ENCODE data around the gene JAG2. TPM values are rescaled to one million over a fixed set of nuclear protein-coding genes. Genes with fewer than 3 reads are reported as not detected.

JAG2 gene
- total RNA-seq (2021; ENCODE audit: unreplicated experiment) (43.7 TPM), Bru-seq, nascent RNA (percentile 46 among the genes with signal in this experiment), BruChase-seq, experiment 1, labeled RNA remaining after a 2-hour chase (percentile 64 among the genes with signal in this experiment), BruChase-seq, experiment 2, labeled RNA remaining after a 6-hour chase (percentile 77 among the genes with signal in this experiment)
- 62.1 TPM for polyA plus RNA-seq (2012; ENCODE audit: insufficient read length)
- long read RNA-seq, full-length matches to known transcripts = 21 of 156 reads
- long read RNA-seq, partial matches to known transcripts = 100 of 156 reads
- long read RNA-seq, other reads (novel, unspliced or antisense) = 35 of 156 reads

GRCh38 chr14:105168496-105168978 is at the start of gene JAG2:
Gene JAG2, minus strand, starts transcription at chr14:105168776. Its CDS starts 356 bp downstream, at chr14:105168420.
- peak within 1 kb of the TSS; percentile 24 to 42 for H3K4me3 ChIP-seq (ENCODE audit: low read depth in 2 of 2, low read length in 2 of 2)
- H3K36me3 ChIP-seq (ENCODE audit: control insufficient read depth, insufficient read depth, low read length) = no peaks in the 10 kb centered on the region
- H3K27ac ChIP-seq (ENCODE audit: low read length) = no peak within 1 kb of the TSS
- peaks cover 40% of the 10 kb centered on the region for H3K4me1 ChIP-seq (ENCODE audit: control insufficient read depth, insufficient read depth, low read length)
- ATAC-seq (peak; percentile 64), DNase-seq (ENCODE audit: low read depth, low spot score) (no peak)
- H3K9me3 ChIP-seq (ENCODE audit: control insufficient read depth, insufficient read depth, low read depth, low read length) = no peaks in the 10 kb centered on the region
- intact Hi-C loops (cut with micrococcal nuclease; ENCODE audit: unreplicated experiment) = loop anchor here (10.0 kb wide), 1 partner anchor 74 kb away; no protein-coding TSS in a partner anchor
- no peak for TF ChIP-seq SIN3A (IDR thresholded peaks at IDR 0.05; ENCODE audit: borderline replicate concordance, insufficient read depth, low read depth, low read length)
- TF ChIP-seq TCF7L2 (IDR thresholded peaks at IDR 0.05; ENCODE audit: low read depth, low read length) = no peak
- no peak for TF ChIP-seq POLR2AphosphoS5 (IDR thresholded peaks at IDR 0.05; ENCODE audit: low read depth, low read length)
- no peak for TF ChIP-seq REST (IDR thresholded peaks at IDR 0.05; ENCODE audit: insufficient read depth in 1 of 2, low read depth in 2 of 2, low read length in 1 of 2)
- TF ChIP-seq CTCF (IDR thresholded peaks at IDR 0.05) = no peak
- no peaks in the 10 kb centered on the region for H3K27me3 ChIP-seq (ENCODE audit: control insufficient read depth, insufficient read depth, low read length)
- BruUV-seq (replicated peaks) = no TSS peak
- CTCF ChIA-PET = no interaction called here
- POLR2A ChIA-PET = no interaction called here
- in situ Hi-C loops (cut with HindIII; ENCODE audit: low pct_unique_long_range_greater_than_20kb, low sequenced_read_pairs) = no loop called here

DNA sequence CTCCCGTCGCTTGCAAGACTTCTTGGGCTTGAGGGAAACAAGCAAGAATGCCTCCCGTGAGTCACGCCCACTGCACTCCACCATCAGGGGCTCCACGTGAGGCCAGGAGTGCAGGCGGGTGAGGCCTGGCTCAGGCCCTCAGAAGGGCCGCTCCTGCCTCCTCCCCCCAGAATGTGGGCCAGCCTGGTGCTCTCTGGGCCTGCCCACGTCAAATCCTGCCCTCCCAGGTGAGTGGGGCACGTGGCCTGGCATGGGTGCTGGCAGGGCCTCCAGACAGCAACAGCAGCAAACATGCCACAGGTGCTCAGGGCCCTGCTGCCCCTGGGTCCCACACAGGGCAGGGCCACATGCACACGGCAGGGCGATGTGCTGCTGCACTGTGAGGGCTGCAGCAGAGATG is 49.2 kb upstream of the JAG2 start:
- ChIA-PET CTCF (no interaction called here), POLR2A (no interaction called here)
- no peak overlapping the region for H3K4me3 ChIP-seq (ENCODE audit: low read depth in 2 of 2, low read length in 2 of 2)
- no peak for DNase-seq (ENCODE audit: low read depth, low spot score)
- no peaks in the 10 kb centered on the region for H3K9me3 ChIP-seq (ENCODE audit: control insufficient read depth, insufficient read depth, low read depth, low read length)
- TF ChIP-seq CTCF (IDR thresholded peaks at IDR 0.05) = no peak
- no peak for TF ChIP-seq POLR2AphosphoS5 (IDR thresholded peaks at IDR 0.05; ENCODE audit: low read depth, low read length)
- no peak for TF ChIP-seq TCF7L2 (IDR thresholded peaks at IDR 0.05; ENCODE audit: low read depth, low read length)
- no peak for TF ChIP-seq SIN3A (IDR thresholded peaks at IDR 0.05; ENCODE audit: borderline replicate concordance, insufficient read depth, low read depth, low read length)
- TF ChIP-seq REST (IDR thresholded peaks at IDR 0.05; ENCODE audit: insufficient read depth in 1 of 2, low read depth in 2 of 2, low read length in 1 of 2) = no peak
- no peaks in the 10 kb centered on the region for H3K27me3 ChIP-seq (ENCODE audit: control insufficient read depth, insufficient read depth, low read length)
- H3K4me1 ChIP-seq (ENCODE audit: control insufficient read depth, insufficient read depth, low read length) = no peaks in the 10 kb centered on the region
- H3K27ac ChIP-seq (ENCODE audit: low read length) = no peak overlapping the region
- in situ Hi-C loops (cut with HindIII; ENCODE audit: low pct_unique_long_range_greater_than_20kb, low sequenced_read_pairs) (no loop called here), intact Hi-C loops (cut with micrococcal nuclease; ENCODE audit: unreplicated experiment) (no loop called here)
- ATAC-seq = no peak
- 0 out of 2 replicates have a peak, but pooled peaks cover 2% of the 10 kb centered on the region for H3K36me3 ChIP-seq (ENCODE audit: control insufficient read depth, insufficient read depth, low read length)
- no TSS peak for BruUV-seq (replicated peaks)

All from Panc1 (cell line).